HEK293 (cell line): ENCODE measurements around the gene C21orf58.
A peak's percentile ranks its signal among the peaks of the same experiment; 100 is the strongest.

Experiments used
- GLIS2 ChIP-seq: fragments of 450-650 bp; formaldehyde crosslinking; IDR thresholded peaks from 2 replicates; pipeline ENCODE4 v1.5.1; 2016; ENCODE audit warnings: missing biosample characterization, missing genetic modification characterization
- KLF1 ChIP-seq: fragments of 450-650 bp; formaldehyde crosslinking; IDR thresholded peaks from 2 replicates; pipeline ENCODE4 v1.5.1; 2016; ENCODE audit warnings: missing biosample characterization, missing genetic modification characterization
- KLF10 ChIP-seq: fragments of 450-650 bp; IDR thresholded peaks from 2 replicates; pipeline ENCODE4 v1.5.1; 2018; ENCODE audit warnings: missing biosample characterization, mild to moderate bottlenecking, missing genetic modification characterization
- KLF7 ChIP-seq: fragments of 450-650 bp; formaldehyde crosslinking; IDR thresholded peaks from 2 replicates; pipeline ENCODE4 v1.5.1; 2016; ENCODE audit warnings: missing biosample characterization, missing genetic modification characterization, borderline replicate concordance
- KLF9 ChIP-seq: fragments of 450-650 bp; formaldehyde crosslinking; IDR thresholded peaks from 2 replicates; pipeline ENCODE4 v1.5.1; 2016; ENCODE audit warnings: missing biosample characterization, missing genetic modification characterization, low read depth
- OVOL3 ChIP-seq: fragments of 450-650 bp; formaldehyde crosslinking; IDR thresholded peaks from 2 replicates; pipeline ENCODE4 v1.5.1; 2016; ENCODE audit warnings: missing biosample characterization, missing genetic modification characterization
- YY1 ChIP-seq: fragments of 450-650 bp; formaldehyde crosslinking; IDR thresholded peaks from 2 replicates; pipeline ENCODE4 v1.5.1; 2018; ENCODE audit warnings: missing biosample characterization, missing genetic modification characterization
- ZEB2 ChIP-seq: fragments of 450-650 bp; formaldehyde crosslinking; IDR thresholded peaks from 2 replicates; pipeline ENCODE4 v1.5.1; 2016; ENCODE audit warnings: missing biosample characterization, missing genetic modification characterization
- ZNF121 ChIP-seq: fragments of 450-650 bp; formaldehyde crosslinking; IDR thresholded peaks from 2 replicates; pipeline ENCODE4 v1.5.1; 2016; ENCODE audit warnings: missing biosample characterization, missing genetic modification characterization
- ZNF146 ChIP-seq: fragments of 450-650 bp; formaldehyde crosslinking; IDR thresholded peaks from 2 replicates; pipeline ENCODE4 v1.5.1; 2016; ENCODE audit warnings: missing biosample characterization, missing genetic modification characterization
- ZNF23 ChIP-seq: fragments of 450-650 bp; formaldehyde crosslinking; IDR thresholded peaks from 2 replicates; pipeline ENCODE4 v1.5.1; 2016; ENCODE audit warnings: missing biosample characterization, missing genetic modification characterization, borderline replicate concordance
- ZNF239 ChIP-seq: fragments of 450-650 bp; formaldehyde crosslinking; IDR thresholded peaks from 2 replicates; pipeline ENCODE4 v1.5.1; 2016; ENCODE audit warnings: missing biosample characterization, missing genetic modification characterization
- ZNF292 ChIP-seq: fragments of 450-650 bp; formaldehyde crosslinking; IDR thresholded peaks from 2 replicates; pipeline ENCODE4 v1.5.1; 2016; ENCODE audit warnings: low read depth, missing biosample characterization, missing genetic modification characterization, borderline replicate concordance
- ZNF335 ChIP-seq: fragments of 450-650 bp; formaldehyde crosslinking; conservative IDR thresholded peaks from 2 replicates; pipeline ENCODE4 v1.5.1; 2016; ENCODE audit warnings: missing biosample characterization, missing genetic modification characterization
- ZNF350 ChIP-seq: fragments of 450-650 bp; formaldehyde crosslinking; IDR thresholded peaks from 2 replicates; pipeline ENCODE4 v1.5.0; 2017; ENCODE audit warnings: missing biosample characterization, mild to moderate bottlenecking, missing genetic modification characterization
- ZNF521 ChIP-seq: fragments of 450-650 bp; formaldehyde crosslinking; IDR thresholded peaks from 2 replicates; pipeline ENCODE4 v1.5.1; 2017; ENCODE audit warnings: missing biosample characterization, mild to moderate bottlenecking, missing genetic modification characterization
- ZNF677 ChIP-seq: fragments of 450-650 bp; IDR thresholded peaks from 2 replicates; pipeline ENCODE4 v1.5.0; 2018; ENCODE audit warnings: missing biosample characterization, mild to moderate bottlenecking, missing genetic modification characterization, moderate library complexity
- TF ChIP-seq, protein P1 (sequence below): fragments of 450-650 bp; formaldehyde crosslinking; IDR thresholded peaks from 2 replicates; pipeline ENCODE4 v1.5.1; 2016; ENCODE audit warnings: missing biosample characterization, missing genetic modification characterization, borderline replicate concordance
- TF ChIP-seq, protein P2 (sequence below): fragments of 450-650 bp; formaldehyde crosslinking; IDR thresholded peaks from 2 replicates; pipeline ENCODE4 v1.5.1; 2017; ENCODE audit warnings: missing biosample characterization, missing genetic modification characterization
- TF ChIP-seq, protein P3 (sequence below): fragments of 450-650 bp; formaldehyde crosslinking; IDR thresholded peaks from 2 replicates; pipeline ENCODE4 v1.5.1; 2016; ENCODE audit warnings: missing biosample characterization, missing genetic modification characterization
- TF ChIP-seq, protein P4 (sequence below): fragments of 450-650 bp; formaldehyde crosslinking; IDR thresholded peaks from 2 replicates; pipeline ENCODE4 v1.5.1; 2016; ENCODE audit warnings: missing biosample characterization, missing genetic modification characterization
- TF ChIP-seq, protein P5 (sequence below): fragments of 450-650 bp; formaldehyde crosslinking; IDR thresholded peaks from 2 replicates; pipeline ENCODE4 v1.5.1; 2016; ENCODE audit warnings: missing biosample characterization, missing genetic modification characterization
- TF ChIP-seq, protein P6 (sequence below): fragments of 450-650 bp; formaldehyde crosslinking; IDR thresholded peaks from 2 replicates; pipeline ENCODE4 v1.5.1; 2016; ENCODE audit warnings: missing biosample characterization, missing genetic modification characterization

Gene C21orf58

DNA sequence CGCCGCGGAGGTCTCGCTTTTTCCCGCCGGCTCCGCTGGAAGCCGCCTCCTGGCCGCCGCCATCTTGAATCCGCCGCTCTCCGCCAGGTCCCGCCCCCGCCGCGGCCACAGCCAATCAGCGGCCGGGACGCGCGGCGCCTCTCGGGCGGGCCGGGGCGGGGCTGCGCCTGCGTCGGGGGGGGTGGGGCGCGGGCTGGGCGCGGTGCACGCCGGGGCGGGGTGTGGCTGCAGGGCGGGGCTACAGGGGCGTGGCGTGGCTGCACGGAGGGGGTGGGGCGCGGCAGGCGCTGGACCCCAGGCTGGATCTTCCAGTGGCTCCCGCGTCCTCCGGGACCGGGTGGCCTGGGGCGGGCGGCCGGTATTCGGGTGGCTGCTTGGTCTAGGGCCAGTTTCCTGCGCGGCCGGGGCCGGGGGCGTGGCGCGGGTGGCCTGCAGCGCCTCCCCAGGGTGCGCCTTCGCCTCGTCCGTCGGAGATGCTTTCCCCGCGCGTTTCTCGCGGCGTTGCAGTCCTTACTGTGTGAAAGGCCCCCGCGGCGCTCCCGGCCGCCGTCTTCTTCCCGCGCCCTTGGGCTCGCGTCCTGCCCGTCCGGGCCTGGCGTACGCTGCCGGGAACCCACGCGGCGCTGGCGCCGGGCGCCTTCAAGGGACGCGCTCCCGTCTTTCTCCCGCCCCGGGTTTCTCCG is 861 bp upstream of the C21orf58 start (continued):
- TF ChIP-seq, protein P1, sequence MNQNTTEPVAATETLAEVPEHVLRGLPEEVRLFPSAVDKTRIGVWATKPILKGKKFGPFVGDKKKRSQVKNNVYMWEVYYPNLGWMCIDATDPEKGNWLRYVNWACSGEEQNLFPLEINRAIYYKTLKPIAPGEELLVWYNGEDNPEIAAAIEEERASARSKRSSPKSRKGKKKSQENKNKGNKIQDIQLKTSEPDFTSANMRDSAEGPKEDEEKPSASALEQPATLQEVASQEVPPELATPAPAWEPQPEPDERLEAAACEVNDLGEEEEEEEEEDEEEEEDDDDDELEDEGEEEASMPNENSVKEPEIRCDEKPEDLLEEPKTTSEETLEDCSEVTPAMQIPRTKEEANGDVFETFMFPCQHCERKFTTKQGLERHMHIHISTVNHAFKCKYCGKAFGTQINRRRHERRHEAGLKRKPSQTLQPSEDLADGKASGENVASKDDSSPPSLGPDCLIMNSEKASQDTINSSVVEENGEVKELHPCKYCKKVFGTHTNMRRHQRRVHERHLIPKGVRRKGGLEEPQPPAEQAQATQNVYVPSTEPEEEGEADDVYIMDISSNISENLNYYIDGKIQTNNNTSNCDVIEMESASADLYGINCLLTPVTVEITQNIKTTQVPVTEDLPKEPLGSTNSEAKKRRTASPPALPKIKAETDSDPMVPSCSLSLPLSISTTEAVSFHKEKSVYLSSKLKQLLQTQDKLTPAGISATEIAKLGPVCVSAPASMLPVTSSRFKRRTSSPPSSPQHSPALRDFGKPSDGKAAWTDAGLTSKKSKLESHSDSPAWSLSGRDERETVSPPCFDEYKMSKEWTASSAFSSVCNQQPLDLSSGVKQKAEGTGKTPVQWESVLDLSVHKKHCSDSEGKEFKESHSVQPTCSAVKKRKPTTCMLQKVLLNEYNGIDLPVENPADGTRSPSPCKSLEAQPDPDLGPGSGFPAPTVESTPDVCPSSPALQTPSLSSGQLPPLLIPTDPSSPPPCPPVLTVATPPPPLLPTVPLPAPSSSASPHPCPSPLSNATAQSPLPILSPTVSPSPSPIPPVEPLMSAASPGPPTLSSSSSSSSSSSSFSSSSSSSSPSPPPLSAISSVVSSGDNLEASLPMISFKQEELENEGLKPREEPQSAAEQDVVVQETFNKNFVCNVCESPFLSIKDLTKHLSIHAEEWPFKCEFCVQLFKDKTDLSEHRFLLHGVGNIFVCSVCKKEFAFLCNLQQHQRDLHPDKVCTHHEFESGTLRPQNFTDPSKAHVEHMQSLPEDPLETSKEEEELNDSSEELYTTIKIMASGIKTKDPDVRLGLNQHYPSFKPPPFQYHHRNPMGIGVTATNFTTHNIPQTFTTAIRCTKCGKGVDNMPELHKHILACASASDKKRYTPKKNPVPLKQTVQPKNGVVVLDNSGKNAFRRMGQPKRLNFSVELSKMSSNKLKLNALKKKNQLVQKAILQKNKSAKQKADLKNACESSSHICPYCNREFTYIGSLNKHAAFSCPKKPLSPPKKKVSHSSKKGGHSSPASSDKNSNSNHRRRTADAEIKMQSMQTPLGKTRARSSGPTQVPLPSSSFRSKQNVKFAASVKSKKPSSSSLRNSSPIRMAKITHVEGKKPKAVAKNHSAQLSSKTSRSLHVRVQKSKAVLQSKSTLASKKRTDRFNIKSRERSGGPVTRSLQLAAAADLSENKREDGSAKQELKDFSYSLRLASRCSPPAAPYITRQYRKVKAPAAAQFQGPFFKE (tag by site-specific recombination) = no peak
- TF ChIP-seq OVOL3 (tag by site-specific recombination) (0 out of 2 replicates have a peak, but pooled peaks have one; percentile 13), ZNF239 (tag by site-specific recombination) (peak; percentile 72), ZNF292 (tag by site-specific recombination) (no peak), ZEB2 (tag by site-specific recombination) (peak; percentile 88; the same call in 1 of the 2 replicates), KLF1 (tag by site-specific recombination) (peak; percentile 93), ZNF23 (tag by site-specific recombination) (no peak), ZNF521 (no peak), KLF9 (tag by site-specific recombination) (peak; percentile 99), ZNF121 (tag by site-specific recombination) (peak; percentile 48; the same call in 1 of the 2 replicates), KLF7 (peak; percentile 32; the same call in 1 of the 2 replicates), ZNF350 (tag by site-specific recombination) (no peak), YY1 (tag by site-specific recombination) (peak; percentile 56; the same call in 1 of the 2 replicates), ZNF146 (tag by site-specific recombination) (0 out of 2 replicates have a peak, but pooled peaks have one; percentile 12), KLF10 (tag by site-specific recombination) (peak; percentile 95), ZNF335 (peak; percentile 46; the same call in 1 of the 2 replicates), ZNF677 (tag by site-specific recombination) (peak; percentile 62; the same call in 1 of the 2 replicates), GLIS2 (tag by site-specific recombination) (peak; percentile 87)
- TF ChIP-seq, protein P2, sequence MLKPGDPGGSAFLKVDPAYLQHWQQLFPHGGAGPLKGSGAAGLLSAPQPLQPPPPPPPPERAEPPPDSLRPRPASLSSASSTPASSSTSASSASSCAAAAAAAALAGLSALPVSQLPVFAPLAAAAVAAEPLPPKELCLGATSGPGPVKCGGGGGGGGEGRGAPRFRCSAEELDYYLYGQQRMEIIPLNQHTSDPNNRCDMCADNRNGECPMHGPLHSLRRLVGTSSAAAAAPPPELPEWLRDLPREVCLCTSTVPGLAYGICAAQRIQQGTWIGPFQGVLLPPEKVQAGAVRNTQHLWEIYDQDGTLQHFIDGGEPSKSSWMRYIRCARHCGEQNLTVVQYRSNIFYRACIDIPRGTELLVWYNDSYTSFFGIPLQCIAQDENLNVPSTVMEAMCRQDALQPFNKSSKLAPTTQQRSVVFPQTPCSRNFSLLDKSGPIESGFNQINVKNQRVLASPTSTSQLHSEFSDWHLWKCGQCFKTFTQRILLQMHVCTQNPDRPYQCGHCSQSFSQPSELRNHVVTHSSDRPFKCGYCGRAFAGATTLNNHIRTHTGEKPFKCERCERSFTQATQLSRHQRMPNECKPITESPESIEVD (tag by site-specific recombination) = no peak
- TF ChIP-seq, protein P3, sequence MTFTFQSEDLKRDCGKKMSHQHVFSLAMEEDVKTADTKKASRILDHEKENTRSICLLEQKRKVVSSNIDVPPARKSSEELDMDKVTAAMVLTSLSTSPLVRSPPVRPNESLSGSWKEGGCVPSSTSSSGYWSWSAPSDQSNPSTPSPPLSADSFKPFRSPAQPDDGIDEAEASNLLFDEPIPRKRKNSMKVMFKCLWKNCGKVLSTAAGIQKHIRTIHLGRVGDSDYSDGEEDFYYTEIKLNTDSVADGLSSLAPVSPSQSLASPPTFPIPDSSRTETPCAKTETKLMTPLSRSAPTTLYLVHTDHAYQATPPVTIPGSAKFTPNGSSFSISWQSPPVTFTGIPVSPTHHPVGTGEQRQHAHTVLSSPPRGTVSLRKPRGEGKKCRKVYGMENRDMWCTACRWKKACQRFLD = no peak
- TF ChIP-seq, protein P4, sequence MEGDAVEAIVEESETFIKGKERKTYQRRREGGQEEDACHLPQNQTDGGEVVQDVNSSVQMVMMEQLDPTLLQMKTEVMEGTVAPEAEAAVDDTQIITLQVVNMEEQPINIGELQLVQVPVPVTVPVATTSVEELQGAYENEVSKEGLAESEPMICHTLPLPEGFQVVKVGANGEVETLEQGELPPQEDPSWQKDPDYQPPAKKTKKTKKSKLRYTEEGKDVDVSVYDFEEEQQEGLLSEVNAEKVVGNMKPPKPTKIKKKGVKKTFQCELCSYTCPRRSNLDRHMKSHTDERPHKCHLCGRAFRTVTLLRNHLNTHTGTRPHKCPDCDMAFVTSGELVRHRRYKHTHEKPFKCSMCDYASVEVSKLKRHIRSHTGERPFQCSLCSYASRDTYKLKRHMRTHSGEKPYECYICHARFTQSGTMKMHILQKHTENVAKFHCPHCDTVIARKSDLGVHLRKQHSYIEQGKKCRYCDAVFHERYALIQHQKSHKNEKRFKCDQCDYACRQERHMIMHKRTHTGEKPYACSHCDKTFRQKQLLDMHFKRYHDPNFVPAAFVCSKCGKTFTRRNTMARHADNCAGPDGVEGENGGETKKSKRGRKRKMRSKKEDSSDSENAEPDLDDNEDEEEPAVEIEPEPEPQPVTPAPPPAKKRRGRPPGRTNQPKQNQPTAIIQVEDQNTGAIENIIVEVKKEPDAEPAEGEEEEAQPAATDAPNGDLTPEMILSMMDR = peak; percentile 71
- TF ChIP-seq, protein P5, sequence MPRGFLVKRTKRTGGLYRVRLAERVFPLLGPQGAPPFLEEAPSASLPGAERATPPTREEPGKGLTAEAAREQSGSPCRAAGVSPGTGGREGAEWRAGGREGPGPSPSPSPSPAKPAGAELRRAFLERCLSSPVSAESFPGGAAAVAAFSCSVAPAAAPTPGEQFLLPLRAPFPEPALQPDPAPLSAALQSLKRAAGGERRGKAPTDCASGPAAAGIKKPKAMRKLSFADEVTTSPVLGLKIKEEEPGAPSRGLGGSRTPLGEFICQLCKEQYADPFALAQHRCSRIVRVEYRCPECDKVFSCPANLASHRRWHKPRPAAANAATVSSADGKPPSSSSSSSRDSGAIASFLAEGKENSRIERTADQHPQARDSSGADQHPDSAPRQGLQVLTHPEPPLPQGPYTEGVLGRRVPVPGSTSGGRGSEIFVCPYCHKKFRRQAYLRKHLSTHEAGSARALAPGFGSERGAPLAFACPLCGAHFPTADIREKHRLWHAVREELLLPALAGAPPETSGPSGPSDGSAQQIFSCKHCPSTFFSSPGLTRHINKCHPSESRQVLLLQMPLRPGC = peak; percentile 21
- TF ChIP-seq, protein P6, sequence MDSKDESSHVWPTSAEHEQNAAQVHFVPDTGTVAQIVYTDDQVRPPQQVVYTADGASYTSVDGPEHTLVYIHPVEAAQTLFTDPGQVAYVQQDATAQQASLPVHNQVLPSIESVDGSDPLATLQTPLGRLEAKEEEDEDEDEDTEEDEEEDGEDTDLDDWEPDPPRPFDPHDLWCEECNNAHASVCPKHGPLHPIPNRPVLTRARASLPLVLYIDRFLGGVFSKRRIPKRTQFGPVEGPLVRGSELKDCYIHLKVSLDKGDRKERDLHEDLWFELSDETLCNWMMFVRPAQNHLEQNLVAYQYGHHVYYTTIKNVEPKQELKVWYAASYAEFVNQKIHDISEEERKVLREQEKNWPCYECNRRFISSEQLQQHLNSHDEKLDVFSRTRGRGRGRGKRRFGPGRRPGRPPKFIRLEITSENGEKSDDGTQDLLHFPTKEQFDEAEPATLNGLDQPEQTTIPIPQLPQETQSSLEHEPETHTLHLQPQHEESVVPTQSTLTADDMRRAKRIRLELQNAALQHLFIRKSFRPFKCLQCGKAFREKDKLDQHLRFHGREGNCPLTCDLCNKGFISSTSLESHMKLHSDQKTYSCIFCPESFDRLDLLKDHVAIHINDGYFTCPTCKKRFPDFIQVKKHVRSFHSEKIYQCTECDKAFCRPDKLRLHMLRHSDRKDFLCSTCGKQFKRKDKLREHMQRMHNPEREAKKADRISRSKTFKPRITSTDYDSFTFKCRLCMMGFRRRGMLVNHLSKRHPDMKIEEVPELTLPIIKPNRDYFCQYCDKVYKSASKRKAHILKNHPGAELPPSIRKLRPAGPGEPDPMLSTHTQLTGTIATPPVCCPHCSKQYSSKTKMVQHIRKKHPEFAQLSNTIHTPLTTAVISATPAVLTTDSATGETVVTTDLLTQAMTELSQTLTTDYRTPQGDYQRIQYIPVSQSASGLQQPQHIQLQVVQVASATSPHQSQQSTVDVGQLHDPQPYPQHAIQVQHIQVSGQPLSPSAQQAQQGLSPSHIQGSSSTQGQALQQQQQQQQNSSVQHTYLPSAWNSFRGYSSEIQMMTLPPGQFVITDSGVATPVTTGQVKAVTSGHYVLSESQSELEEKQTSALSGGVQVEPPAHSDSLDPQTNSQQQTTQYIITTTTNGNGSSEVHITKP = peak; percentile 76
